Uterus (tissue), 2 donors: ENCODE measurements around the gene PROX1.

Experiments
- CTCF ChIP-seq, 4 experiments: fragments of 200-600 bp in 2 of 4; fragments of 450-650 bp in 2 of 4; sonication (generic) in 2 of 4; IDR thresholded peaks; one replicate each; pipeline ENCODE4 v1.5.1; 2016 to 2019; ENCODE audit warnings: antibody characterized with exemption in 4 of 4, mild to moderate bottlenecking in 2 of 4, moderate library complexity in 1 of 4
- POLR2A ChIP-seq, 2 donors: fragments of 450-650 bp; IDR thresholded peaks; one replicate each; pipeline ENCODE4 v1.6.1; 2016; ENCODE audit warnings: antibody characterized with exemption in 2 of 2, mild to moderate bottlenecking in 1 of 2, moderate library complexity in 1 of 2

GRCh38 chr1:214002060-214002459 is 14.3 kb downstream of the PROX1 start:
- TF ChIP-seq CTCF (IDR thresholded peaks at IDR 0.05) = no peak
- TF ChIP-seq POLR2A (IDR thresholded peaks at IDR 0.05) = no peak
